HEK293T (cell line): ENCODE results near the gene ADCY9.

Source experiments
- CTCF ChIA-PET: fragments of 350-600 bp; formaldehyde crosslinking; extraction: SDS; loops from one replicate; lab custom pipeline; 2021; ENCODE audit warnings: antibody characterized with exemption, inconsistent platforms; lab: Yijun Ruan, JAX
- POLR2A ChIA-PET: fragments of 350-600 bp; formaldehyde crosslinking; extraction: SDS; loops from one replicate; lab custom pipeline; 2020; ENCODE audit warnings: antibody characterized with exemption, inconsistent platforms; lab: Yijun Ruan, JAX
- DNase-seq: peaks from one replicate; pipeline ENCODE4 v3.0.0; 2012; ENCODE audit warnings: mixed read lengths; ENCODE audit errors: extremely low spot score
- ARNT ChIP-seq: fragments of 450-650 bp; IDR thresholded peaks from 2 replicates; pipeline ENCODE4 v1.6.1; 2017; ENCODE audit warnings: mild to moderate bottlenecking
- BHLHE40 ChIP-seq: fragments of 450-650 bp; IDR thresholded peaks from 2 replicates; pipeline ENCODE4 v1.6.1; 2016; ENCODE audit warnings: mild to moderate bottlenecking, moderate library complexity, borderline replicate concordance
- CTBP1 ChIP-seq: fragments of 450-650 bp; IDR thresholded peaks from 2 replicates; pipeline ENCODE4 v1.6.1; 2016; ENCODE audit warnings: borderline replicate concordance
- ELF4 ChIP-seq: fragments of 450-650 bp; IDR thresholded peaks from 2 replicates; pipeline ENCODE4 v1.6.1; 2017; ENCODE audit warnings: antibody characterized with exemption
- FOXA1 ChIP-seq: fragments of 450-650 bp; IDR thresholded peaks from 2 replicates; pipeline ENCODE4 v1.6.1; 2016; ENCODE audit warnings: mild to moderate bottlenecking
- FOXK2 ChIP-seq: fragments of 450-650 bp; IDR thresholded peaks from 2 replicates; pipeline ENCODE4 v1.6.1; 2016; ENCODE audit warnings: mild to moderate bottlenecking
- FOXM1 ChIP-seq: fragments of 450-650 bp; IDR thresholded peaks from 2 replicates; pipeline ENCODE4 v1.6.1; 2017; ENCODE audit warnings: mild to moderate bottlenecking, borderline replicate concordance
- HDGF ChIP-seq: fragments of 450-650 bp; IDR thresholded peaks from 2 replicates; pipeline ENCODE4 v1.6.1; 2017; ENCODE audit warnings: antibody characterized with exemption, borderline replicate concordance
- L3MBTL2 ChIP-seq: fragments of 450-650 bp; conservative IDR thresholded peaks from 2 replicates; pipeline ENCODE4 v1.6.1; 2016; ENCODE audit warnings: mild to moderate bottlenecking
- LEF1 ChIP-seq: fragments of 450-650 bp; IDR thresholded peaks from 2 replicates; pipeline ENCODE4 v1.6.1; 2017; ENCODE audit warnings: mild to moderate bottlenecking, borderline replicate concordance
- NFRKB ChIP-seq: fragments of 450-650 bp; IDR thresholded peaks from 2 replicates; pipeline ENCODE4 v1.6.1; 2016; ENCODE audit warnings: mild to moderate bottlenecking, moderate library complexity
- SP1 ChIP-seq: fragments of 450-650 bp; IDR thresholded peaks from 2 replicates; pipeline ENCODE4 v1.6.1; 2017
- SUZ12 ChIP-seq: fragments of 450-650 bp; IDR thresholded peaks from 2 replicates; pipeline ENCODE4 v1.6.1; 2016; ENCODE audit warnings: mild to moderate bottlenecking
- TARDBP ChIP-seq: fragments of 450-650 bp; IDR thresholded peaks from 2 replicates; pipeline ENCODE4 v1.6.1; 2016
- ZNF384 ChIP-seq: fragments of 450-650 bp; IDR thresholded peaks from 2 replicates; pipeline ENCODE4 v1.6.1; 2016
- TF ChIP-seq, protein P1 (sequence below): fragments of 450-650 bp; IDR thresholded peaks from 2 replicates; pipeline ENCODE4 v1.6.1; 2016

Gene ADCY9

DNA sequence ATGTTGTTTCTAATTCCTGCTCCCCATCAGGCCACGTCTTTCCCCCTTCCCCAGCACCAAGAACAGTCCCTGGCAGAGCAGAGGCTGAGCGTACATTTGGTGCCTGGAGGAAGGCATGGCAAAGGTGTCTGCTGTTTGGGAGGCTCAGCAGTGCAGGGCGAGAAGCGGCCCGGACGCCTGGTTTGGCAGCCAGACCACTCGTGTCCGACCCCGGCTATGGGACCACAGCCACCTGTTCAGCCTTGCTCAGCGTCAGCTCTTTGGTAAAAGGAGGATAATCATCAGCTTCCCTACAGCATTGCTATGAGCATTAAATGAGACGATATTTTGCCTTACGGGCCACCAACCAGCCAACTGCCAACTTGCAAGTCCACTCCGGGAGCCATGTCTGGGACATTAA lies 129.0 kb downstream of the ADCY9 start:
- CTCF ChIA-PET, result no interaction called here

GRCh38 chr16:3986235-3986544 lies 130.1 kb downstream of the ADCY9 start:
- CTCF ChIA-PET, result no interaction called here

More for the DNA sequence above, 129.0 kb downstream of the ADCY9 start:
- TF ChIP-seq FOXM1 (no peak), CTBP1 (no peak), LEF1 (no peak), L3MBTL2 (no peak), BHLHE40 (no peak), FOXK2 (no peak), SP1 (no peak), ELF4 (no peak)
- TF ChIP-seq, protein P1, sequence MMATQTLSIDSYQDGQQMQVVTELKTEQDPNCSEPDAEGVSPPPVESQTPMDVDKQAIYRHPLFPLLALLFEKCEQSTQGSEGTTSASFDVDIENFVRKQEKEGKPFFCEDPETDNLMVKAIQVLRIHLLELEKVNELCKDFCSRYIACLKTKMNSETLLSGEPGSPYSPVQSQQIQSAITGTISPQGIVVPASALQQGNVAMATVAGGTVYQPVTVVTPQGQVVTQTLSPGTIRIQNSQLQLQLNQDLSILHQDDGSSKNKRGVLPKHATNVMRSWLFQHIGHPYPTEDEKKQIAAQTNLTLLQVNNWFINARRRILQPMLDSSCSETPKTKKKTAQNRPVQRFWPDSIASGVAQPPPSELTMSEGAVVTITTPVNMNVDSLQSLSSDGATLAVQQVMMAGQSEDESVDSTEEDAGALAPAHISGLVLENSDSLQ, result no peak
- no peak for DNase-seq
- POLR2A ChIA-PET, result no interaction called here

GRCh38 chr16:3984111-3985060 lies 131.9 kb downstream of the ADCY9 start:
- CTCF ChIA-PET, result interaction anchor here (0.5 to 1.6 kb wide), 3 partner anchors 45 to 270 kb away, joined by 6 to 10 read pairs (median 7); no protein-coding TSS in a partner anchor
- POLR2A ChIA-PET, result no interaction called here
- TF ChIP-seq TARDBP (no peak), L3MBTL2 (no peak), BHLHE40 (no peak)
- no peak for DNase-seq

More at GRCh38 chr16:3986235-3986544, 130.1 kb downstream of the ADCY9 start:
- POLR2A ChIA-PET, result no interaction called here
- TF ChIP-seq TARDBP, result no peak
- TF ChIP-seq HDGF, result no peak
- TF ChIP-seq SP1, result no peak
- no peak for TF ChIP-seq FOXA1
- TF ChIP-seq FOXM1, result no peak
- no peak for TF ChIP-seq FOXK2
- TF ChIP-seq SUZ12, result no peak
- DNase-seq, result no peak

DNA sequence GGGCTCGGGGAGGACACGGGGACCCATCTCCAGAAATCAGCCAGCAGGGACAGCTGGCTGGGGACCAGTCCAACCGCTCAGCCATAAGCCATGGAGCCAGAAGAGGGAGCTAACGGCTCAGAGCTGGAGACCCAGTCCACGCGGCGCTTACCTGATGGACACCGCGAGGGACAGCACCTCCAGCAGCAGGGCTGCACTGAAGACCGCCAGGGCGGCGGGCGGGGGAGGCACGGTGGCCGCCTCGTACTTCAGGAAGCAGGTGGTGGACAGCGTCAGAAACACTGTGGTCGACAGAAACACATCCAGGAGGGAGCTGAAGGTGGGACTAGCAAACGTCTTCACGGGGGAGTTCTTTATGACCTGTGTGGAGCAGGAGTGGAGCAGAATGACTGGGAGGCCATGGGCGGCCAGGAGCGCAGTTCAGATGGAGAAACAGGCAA lies 133.1 kb downstream of the ADCY9 start:
- DNase-seq, result peak; percentile 77
- POLR2A ChIA-PET, result interaction anchor here (0.6 to 1.5 kb wide), 3 partner anchors 10 to 279 kb away, joined by 3 to 9 read pairs (median 3); no protein-coding TSS in a partner anchor
- TF ChIP-seq ZNF384 (no peak), LEF1 (no peak), BHLHE40 (no peak), HDGF (no peak), L3MBTL2 (peak; percentile 29; the same call in 1 of the 2 replicates), CTBP1 (no peak), FOXK2 (no peak), NFRKB (no peak), FOXM1 (no peak)
- TF ChIP-seq, protein P1, result 0 out of 2 replicates have a peak, but pooled peaks have one; percentile 16
- CTCF ChIA-PET, result interaction anchor here (0.6 to 1.6 kb wide), 5 partner anchors 15 to 271 kb away, joined by 3 to 10 read pairs (median 3); no protein-coding TSS in a partner anchor

GRCh38 chr16:3982216-3982615 lies 134.0 kb downstream of the ADCY9 start:
- TF ChIP-seq SP1 (no peak), ZNF384 (no peak), ELF4 (no peak), FOXK2 (no peak), TARDBP (no peak), BHLHE40 (no peak), L3MBTL2 (no peak), FOXM1 (no peak), CTBP1 (no peak), HDGF (no peak), NFRKB (no peak), FOXA1 (no peak)
- TF ChIP-seq, protein P1, result no peak
- CTCF ChIA-PET, result no interaction called here
- POLR2A ChIA-PET, result interaction anchor here (1.2 to 1.5 kb wide), 2 partner anchors 272 to 279 kb away, joined by 3 to 9 read pairs; no protein-coding TSS in a partner anchor
- no peak for DNase-seq

GRCh38 chr16:3980253-3981111 lies 135.8 kb downstream of the ADCY9 start:
- CTCF ChIA-PET, result no interaction called here
- DNase-seq, result no peak
- POLR2A ChIA-PET, result no interaction called here
- TF ChIP-seq FOXM1 (no peak), ZNF384 (no peak), FOXK2 (no peak), NFRKB (no peak), L3MBTL2 (no peak), ELF4 (no peak), BHLHE40 (no peak), ARNT (no peak), HDGF (no peak), CTBP1 (no peak), FOXA1 (no peak), SP1 (no peak), LEF1 (no peak), TARDBP (no peak)
